Cardiac fibroblast (primary cell): Measurements from ENCODE around the gene MATCAP1.

Experiments used
- DNase-seq, 2 donors: peaks; one replicate each; pipeline versions ENCODE4 v3.0.0 to v3.0.0-alpha.2; 2010; ENCODE audit warnings: low read depth in 2 of 2
- H3K4me3 ChIP-seq, 2 donors: replicated peaks in 1 of 2; 1 replicate in 1 of 2; 2 replicates in 1 of 2; pipeline ENCODE4 v1.5.1; 2011; ENCODE audit warnings: low read depth in 2 of 2, low read length in 2 of 2, mild to moderate bottlenecking in 2 of 2, moderate library complexity in 1 of 2
- TF ChIP-seq, protein P1 (sequence below): IDR thresholded peaks from one replicate; pipeline ENCODE4 v1.5.1; 2011; ENCODE audit warnings: low read depth, mild to moderate bottlenecking, low read length, inconsistent platforms

The MATCAP1 gene

DNA sequence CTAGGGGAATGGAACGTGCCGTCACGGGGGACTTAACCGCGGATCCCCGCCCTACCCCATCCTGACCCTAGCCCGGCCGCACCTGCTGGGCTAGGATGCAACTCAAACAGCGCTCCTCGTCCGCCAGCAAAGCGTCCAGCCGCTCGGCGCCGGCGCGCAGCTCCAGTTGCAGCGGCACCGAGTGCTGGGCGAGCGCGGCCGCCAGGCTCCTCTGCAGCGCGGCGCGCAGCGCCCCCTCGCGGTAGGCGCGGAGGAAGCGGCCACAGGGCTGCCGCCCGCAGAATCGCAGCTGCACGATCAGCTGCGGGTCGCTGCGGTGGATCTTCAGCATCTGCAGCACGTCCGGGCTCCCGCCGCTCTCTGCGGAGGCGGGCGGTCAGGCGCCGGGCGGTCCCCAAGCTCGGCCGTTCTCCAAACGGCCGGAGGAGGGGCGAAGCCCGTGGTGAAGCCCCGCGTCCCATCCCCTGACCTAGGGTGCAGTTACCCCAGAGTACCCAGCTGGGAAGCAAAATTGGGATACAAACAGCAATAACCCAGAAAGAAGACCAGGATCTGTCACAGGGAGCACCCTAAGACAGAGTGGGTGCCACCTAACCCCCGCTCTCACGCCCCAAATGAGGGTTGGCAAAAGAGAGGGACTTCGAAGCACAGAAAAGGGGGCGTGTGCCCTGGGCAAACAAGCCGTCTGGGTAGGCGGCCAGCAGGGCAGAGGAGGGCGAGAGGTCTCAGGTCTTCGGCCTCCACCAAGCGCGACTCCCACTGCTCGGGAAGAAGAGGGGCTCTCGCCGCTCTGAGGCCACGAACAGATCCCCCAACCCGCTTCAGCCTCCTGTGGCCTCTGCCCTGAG lies 28.2 kb downstream of the MATCAP1 start:
- TF ChIP-seq, protein P1, sequence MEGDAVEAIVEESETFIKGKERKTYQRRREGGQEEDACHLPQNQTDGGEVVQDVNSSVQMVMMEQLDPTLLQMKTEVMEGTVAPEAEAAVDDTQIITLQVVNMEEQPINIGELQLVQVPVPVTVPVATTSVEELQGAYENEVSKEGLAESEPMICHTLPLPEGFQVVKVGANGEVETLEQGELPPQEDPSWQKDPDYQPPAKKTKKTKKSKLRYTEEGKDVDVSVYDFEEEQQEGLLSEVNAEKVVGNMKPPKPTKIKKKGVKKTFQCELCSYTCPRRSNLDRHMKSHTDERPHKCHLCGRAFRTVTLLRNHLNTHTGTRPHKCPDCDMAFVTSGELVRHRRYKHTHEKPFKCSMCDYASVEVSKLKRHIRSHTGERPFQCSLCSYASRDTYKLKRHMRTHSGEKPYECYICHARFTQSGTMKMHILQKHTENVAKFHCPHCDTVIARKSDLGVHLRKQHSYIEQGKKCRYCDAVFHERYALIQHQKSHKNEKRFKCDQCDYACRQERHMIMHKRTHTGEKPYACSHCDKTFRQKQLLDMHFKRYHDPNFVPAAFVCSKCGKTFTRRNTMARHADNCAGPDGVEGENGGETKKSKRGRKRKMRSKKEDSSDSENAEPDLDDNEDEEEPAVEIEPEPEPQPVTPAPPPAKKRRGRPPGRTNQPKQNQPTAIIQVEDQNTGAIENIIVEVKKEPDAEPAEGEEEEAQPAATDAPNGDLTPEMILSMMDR, result peak; percentile 53
- peak; percentile 69 to 80 for DNase-seq
- no peak overlapping the region for H3K4me3 ChIP-seq

DNA sequence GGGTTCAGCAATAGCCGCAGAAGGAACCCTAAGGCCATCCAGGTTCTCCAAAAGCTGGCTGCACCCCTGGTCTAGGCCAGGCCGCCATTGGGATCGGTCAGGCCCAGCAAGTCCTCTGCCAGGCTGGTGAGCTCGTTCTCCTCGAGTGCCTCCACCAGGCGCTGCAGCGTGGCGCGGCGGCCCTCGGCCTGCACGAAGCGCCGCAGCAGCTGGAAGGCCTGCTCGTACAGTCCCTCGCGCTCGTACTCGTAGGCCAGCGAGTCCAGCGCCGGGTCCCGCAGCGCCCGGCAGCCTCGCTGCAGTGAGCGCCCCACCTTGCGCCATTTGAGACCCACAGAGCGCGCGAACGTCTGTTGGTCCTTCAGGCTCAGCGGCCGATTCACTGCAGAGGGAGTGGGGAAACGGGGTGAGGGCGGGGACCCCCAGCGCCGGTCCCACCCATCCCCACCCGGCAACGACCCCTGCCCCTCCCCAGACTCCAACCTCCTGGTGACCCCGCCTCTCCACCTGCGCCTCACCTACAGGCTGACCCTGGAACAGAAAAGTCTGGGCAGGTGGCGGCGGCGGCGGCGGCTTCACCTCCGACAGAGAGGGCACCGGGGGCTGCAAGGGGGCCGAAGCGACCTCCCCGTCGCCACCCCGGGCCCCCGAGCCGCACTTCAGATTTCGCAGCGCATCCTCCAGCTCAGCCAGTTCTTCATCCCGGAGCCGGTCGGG lies 29.0 kb downstream of the MATCAP1 start:
- TF ChIP-seq, protein P1, result no peak
- H3K4me3 ChIP-seq, result no peak overlapping the region
- no peak for DNase-seq

DNA sequence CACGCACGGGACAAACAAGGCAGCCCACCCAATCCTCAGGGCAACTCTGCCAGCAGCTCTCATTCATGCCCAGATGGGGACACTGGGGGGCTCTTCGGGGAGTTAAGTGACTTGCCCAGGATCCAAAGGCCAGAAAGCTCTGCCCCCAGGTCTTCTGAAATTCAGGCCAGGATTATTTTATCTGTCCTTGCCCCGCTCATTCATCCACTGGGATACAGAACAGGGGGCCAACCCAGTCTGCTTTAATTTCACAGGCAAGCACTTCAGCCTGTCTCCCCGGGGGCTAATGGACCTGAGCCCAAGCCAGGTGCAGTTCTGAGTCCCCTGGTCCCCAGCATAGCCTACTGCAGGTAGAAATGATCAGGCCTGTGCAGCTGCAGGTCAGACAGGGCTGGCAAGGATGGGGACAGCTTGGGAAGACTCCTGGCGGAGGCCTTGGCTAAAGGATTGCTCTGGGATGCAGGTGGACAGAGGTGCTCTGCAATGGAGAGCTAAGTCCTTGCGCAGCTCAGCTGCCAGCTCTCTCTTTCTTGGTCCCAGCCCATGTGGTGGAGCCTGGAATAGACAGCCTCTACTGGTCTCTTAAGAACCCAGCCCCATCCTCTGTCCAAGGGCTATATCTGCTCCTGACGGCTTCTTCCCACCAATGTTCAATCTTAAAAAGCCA lies 32.2 kb downstream of the MATCAP1 start:
- TF ChIP-seq, protein P1, result peak; percentile 4
- peak in 1 of 2 donors; percentile 15 for DNase-seq
- H3K4me3 ChIP-seq, result peak overlapping the region; percentile 56 to 66

GRCh38 chr16:67150833-67151396 lies 32.8 kb downstream of the MATCAP1 start, which contains the start of gene B3GNT9:
Gene B3GNT9 (minus strand): TSS chr16:67150998. CDS start chr16:67150485, 513 bp downstream.
- DNase-seq, result peak; percentile 80
- TF ChIP-seq, protein P1, result no peak
- peak within 1 kb of the TSS; percentile 56 to 66 for H3K4me3 ChIP-seq

DNA sequence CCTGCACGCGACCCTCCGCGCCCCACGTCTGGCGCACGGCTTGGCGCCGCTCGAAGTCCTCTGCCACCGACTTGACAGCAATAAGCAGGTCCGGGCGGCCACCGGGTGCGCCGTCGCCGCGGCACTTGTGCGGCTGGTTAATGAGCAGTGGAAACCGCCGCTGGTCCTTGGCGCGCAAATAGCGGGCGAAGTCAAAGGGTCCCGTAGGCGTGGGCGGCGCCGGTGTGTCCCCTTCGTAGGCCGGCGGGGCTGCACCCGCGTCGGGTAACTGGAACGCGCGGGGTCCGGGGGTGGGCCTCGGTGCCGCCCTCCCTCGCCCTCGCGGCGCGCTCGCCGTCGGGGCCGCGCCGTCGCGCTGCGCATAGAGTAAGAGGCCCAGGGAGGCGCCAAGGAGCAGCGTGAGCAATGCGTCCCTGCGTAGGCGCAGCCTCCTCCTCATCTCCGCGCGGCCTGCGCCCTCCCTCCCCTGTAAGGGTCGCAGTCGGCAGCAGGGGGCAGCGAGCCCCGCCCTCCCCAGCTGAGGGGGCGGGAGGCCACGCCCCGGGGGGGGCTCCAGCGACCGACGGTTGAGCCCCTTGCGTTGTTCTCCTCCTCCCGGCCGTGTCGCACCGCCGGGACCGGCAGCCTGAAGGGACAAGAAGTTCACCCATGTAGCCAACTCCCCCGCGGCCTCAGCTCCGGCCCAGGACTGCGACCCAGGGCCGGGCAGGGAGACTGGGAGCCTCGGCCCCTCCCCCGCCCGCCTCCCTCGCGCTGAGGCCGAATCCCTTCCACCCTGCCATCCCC lies 33.5 kb downstream of the MATCAP1 start:
- TF ChIP-seq, protein P1, result no peak
- H3K4me3 ChIP-seq, result peak overlapping the region; percentile 56 to 66
- DNase-seq, result peak; percentile 68 to 83
